GM12874 (cell line): Measurements from ENCODE around the gene FCSK.

Source experiments
- CTCF ChIP-seq: IDR thresholded peaks from 2 replicates; pipeline ENCODE4 v1.5.1; 2011; ENCODE audit warnings: low read depth, mild to moderate bottlenecking, control low read depth, low read length, moderate library complexity; ENCODE audit not compliant: insufficient read depth

The FCSK gene

GRCh38 chr16:70522216-70523075 lies 68.1 kb downstream of the FCSK start:
- no peak for TF ChIP-seq CTCF

GRCh38 chr16:70523076-70523742 lies 68.8 kb downstream of the FCSK start, which contains the start of gene COG4:
Gene COG4 (minus strand): TSS chr16:70523554. CDS start chr16:70523543, 11 bp downstream.
- no peak for TF ChIP-seq CTCF

GRCh38 chr16:70523743-70524398 lies 69.5 kb downstream of the FCSK start, which contains the start of gene SF3B3:
Gene SF3B3 (plus strand): TSS chr16:70523816. CDS start chr16:70526657, 2,841 bp downstream.
- no peak for TF ChIP-seq CTCF

GRCh38 chr16:70526403-70526802 lies 72.0 kb downstream of the FCSK start:
- TF ChIP-seq CTCF, result no peak

GRCh38 chr16:70527315-70527996 lies 73.1 kb downstream of the FCSK start:
- no peak for TF ChIP-seq CTCF

GRCh38 chr16:70529051-70529777 lies 74.8 kb downstream of the FCSK start:
- TF ChIP-seq CTCF, result peak; percentile 20; the same call in 1 of the 2 replicates
